22Rv1 (cell line): ENCODE measurements around the gene SLC22A7.

Experiments
- ZFX ChIP-seq: fragments of 450-650 bp; IDR thresholded peaks from 2 replicates; pipeline ENCODE4 v1.6.1; 2017; ENCODE audit warnings: antibody characterized with exemption, borderline replicate concordance
- TF ChIP-seq, protein P1 (sequence below): fragments of 450-650 bp; IDR thresholded peaks from 2 replicates; pipeline ENCODE4 v1.5.1; 2017; ENCODE audit warnings: mild to moderate bottlenecking

DNA sequence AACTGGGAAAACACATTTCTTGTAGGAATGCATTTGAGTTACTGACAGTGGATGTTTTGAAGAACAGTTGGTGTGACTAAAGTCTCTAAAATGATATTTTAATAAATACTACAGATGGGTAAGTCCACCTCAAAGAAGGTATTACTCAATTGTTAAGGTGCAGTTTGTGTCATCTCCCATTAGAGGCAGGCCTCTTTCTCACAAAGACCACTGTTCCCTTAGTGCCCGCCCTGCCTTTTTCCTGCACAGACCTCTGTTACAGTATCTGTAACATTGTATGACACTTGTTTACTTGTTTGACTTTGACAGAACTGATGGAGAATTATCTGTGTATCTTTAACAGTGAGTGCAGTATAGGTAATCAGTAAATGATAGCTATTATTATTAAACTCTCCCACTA is 15.8 kb downstream of the SLC22A7 start:
- TF ChIP-seq, protein P1, sequence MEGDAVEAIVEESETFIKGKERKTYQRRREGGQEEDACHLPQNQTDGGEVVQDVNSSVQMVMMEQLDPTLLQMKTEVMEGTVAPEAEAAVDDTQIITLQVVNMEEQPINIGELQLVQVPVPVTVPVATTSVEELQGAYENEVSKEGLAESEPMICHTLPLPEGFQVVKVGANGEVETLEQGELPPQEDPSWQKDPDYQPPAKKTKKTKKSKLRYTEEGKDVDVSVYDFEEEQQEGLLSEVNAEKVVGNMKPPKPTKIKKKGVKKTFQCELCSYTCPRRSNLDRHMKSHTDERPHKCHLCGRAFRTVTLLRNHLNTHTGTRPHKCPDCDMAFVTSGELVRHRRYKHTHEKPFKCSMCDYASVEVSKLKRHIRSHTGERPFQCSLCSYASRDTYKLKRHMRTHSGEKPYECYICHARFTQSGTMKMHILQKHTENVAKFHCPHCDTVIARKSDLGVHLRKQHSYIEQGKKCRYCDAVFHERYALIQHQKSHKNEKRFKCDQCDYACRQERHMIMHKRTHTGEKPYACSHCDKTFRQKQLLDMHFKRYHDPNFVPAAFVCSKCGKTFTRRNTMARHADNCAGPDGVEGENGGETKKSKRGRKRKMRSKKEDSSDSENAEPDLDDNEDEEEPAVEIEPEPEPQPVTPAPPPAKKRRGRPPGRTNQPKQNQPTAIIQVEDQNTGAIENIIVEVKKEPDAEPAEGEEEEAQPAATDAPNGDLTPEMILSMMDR = no peak
- TF ChIP-seq ZFX = no peak
